OCI-LY7 (cell line): Measurements from ENCODE around the gene SYS1.

Experiments used
- CTCF ChIP-seq: fragments of 200-600 bp; sonication (generic); conservative IDR thresholded peaks from 2 replicates; pipeline ENCODE4 v1.5.1; 2014; ENCODE audit warnings: mild to moderate bottlenecking, antibody characterized with exemption, low read length, moderate library complexity, mixed read lengths
- EZH2phosphoT487 ChIP-seq: fragments of 200-600 bp; sonication (generic); IDR thresholded peaks from 2 replicates; pipeline ENCODE4 v1.6.1; 2018; ENCODE audit warnings: low read depth, borderline replicate concordance, mild to moderate bottlenecking, mixed run types, antibody characterized with exemption, low read length, moderate library complexity, mixed read lengths

- TF ChIP-seq CTCF (no peak), EZH2phosphoT487 (no peak)
Observed at GRCh38 chr20:45412653-45413052, 49.7 kb downstream of the SYS1 start.
